M059J (cell line): ENCODE measurements around the gene RHOB. TPM values are rescaled to one million over a fixed set of nuclear protein-coding genes. Genes with fewer than 3 reads are reported as not detected.

ENCODE experiments used
- DNase-seq: peaks from one replicate; pipeline ENCODE4 v3.0.0-alpha.2; 2012; ENCODE audit warnings: low read depth
- total RNA-seq: library from RNA; depleted of rRNA; stranded (reverse); fragments of >200 nt; shearing (Covaris generic); gene quantifications from 2 replicates; pipeline ENCODE4 v1.2.3, GENCODE V29; 2014

Gene RHOB
- total RNA-seq, 1 experiment from 2014 or later: 102 TPM

DNA sequence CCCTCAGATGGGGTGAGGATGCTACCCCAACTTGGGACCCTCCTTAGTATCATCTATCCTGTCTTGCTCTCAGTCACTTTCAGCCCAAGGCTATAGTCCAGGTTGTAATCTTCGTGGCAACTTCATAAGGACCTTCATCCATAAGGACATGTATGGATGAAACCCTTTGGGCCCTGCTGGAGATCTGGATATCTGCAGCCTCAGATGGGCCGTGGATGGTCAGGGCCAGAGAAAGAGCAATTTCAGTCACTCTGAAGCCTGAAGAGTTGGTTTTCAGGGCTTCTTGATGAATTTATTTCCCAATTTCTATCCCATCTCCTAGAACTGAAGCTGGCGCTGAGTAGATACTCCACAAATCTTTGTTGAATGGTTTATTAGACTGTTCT is 28.7 kb downstream of the RHOB start:
- DNase-seq: no peak

DNA sequence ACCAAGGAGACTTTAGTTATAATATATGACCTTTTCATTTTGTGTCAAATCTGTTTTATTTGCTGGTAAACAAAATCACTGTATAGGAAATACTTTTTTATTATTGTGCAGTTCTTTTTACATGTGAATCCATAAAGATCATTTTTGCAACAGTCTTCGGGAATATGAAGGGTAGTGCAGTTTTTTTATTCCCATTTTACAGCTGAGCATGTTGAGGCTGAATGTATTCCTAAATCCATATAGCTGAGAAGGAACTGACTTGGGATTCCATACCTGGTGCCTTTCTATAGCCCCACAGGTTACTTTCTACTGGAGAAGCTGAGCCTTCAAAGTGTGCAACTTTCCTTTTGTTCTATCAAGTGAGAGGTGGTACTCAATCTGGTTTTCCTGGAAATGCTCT is 29.6 kb downstream of the RHOB start:
- DNase-seq: no peak

DNA sequence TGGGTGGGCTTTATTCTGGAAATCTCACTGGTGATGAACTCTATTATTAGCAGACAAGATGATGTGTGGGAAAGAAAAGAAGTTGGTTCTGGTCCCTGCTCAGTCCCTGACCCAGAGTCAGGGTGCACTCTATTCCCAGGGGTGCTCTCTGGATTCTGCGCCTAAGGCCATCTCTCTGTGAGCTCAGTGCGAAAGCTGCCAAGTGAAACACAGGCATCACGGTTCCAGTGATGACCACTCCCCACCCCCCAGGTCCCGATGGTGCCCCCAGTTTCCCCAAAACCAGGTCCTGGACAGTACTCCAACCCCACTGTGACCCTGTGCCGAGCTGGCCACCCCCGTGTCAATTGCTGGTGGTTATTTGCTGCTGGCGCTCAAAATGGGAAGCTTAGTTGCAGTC is 30.1 kb downstream of the RHOB start:
- DNase-seq: no peak

DNA sequence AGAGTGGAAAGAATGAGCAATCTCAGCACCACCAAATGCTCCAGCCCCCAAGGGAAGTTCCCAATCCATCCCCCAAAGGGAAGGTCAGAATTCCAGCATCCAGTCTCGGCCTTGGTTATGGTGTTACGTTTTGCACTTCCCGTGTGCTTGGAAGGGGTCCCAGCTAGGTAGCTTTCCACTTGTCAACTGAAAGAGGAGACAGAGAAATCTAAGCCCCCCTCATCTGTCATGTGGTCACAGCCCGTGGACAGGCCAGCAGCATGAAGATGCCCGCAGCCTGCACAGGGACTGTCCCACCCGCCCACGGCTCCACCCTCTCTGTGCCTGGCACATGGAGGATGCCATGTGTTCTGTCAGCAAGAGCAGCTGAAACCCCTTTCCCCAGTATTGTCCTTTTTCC is 32.1 kb downstream of the RHOB start:
- no peak for DNase-seq

DNA sequence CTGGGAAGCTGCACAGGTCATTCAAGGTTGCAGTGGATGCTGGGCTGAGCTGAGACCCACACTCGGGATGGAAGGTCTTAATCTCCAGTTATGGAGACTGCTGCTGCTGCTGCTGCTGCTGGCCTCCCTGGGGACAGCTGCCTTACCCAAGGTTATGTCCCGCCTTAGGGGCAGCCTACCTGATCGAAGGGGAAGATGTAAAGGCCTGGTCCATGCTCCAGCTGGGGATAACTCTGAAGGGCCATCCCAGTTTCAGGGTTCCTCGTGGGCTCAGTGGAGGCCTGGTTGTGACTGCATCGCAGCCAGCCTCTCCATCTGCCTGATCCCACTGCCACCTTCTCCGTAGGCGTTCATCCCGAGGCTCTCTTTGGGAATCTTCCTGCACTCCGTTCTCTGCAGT is 33.0 kb downstream of the RHOB start:
- no peak for DNase-seq

DNA sequence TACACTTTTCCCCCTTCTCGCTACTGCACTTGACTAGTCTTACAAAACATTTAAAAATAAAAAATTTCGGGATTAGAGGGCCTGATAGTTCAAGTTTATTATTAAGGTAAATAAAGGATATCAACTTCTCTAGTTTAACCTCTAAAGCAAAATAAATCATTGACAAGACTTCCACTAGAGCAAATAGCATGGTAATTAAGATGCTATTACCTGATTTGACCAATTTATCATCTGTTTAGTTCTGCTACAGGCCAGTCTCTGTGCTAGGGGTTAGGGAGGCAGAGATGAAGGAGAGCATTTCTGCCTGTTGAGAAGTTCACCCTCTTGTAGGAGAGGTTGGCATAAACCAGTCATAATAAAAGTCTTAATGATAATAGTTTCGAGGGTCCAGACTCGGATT is 34.0 kb downstream of the RHOB start:
- no peak for DNase-seq

DNA sequence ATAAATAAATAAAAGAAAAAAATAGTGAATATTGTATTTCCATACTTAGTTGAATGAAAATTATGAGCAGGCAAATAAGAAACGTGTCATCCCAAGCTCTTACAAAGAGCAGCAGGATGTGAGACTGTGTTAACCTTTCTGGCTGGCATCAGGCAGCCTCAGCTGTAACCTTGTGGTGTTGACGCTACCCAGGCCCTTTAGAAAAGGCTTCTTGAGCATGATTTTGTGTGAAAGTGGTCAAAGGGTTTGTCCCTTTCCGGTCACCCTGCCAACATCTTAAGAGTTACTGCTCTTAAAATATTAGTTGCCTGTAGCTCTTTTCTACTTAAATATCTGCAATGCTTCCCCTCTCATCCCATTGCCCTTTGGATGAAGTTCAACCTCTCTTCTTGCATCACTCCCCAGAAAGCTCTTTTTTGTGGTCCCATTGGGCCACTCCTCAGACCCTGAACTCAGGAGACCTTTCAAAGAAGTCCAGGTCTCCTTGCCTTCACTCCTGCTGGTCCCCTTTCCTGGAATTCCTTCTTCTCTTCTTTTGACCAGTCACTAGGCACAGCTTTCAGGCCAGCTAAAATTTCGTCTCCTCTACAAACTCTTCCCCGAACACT is 35.0 kb downstream of the RHOB start:
- DNase-seq: no peak

DNA sequence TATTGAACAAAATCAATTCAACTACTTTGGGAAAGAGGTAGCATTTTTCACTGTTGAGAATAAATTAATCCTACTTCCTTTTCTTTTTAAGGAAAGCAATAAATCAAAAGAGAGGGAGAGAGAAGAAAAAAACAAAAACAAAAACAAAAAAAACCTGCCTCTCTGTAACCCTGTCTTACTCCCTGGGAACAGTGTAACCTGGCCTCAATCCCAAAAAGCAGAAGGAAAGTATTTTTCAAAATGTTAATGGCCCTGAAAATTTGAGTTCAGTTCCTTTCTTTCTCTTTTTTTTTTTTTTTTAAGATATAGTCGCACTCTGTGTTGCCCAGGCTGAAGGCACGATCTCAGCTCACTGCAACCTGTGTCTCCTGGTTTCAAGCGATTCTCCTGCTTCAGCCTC is 35.9 kb downstream of the RHOB start:
- no peak for DNase-seq

DNA sequence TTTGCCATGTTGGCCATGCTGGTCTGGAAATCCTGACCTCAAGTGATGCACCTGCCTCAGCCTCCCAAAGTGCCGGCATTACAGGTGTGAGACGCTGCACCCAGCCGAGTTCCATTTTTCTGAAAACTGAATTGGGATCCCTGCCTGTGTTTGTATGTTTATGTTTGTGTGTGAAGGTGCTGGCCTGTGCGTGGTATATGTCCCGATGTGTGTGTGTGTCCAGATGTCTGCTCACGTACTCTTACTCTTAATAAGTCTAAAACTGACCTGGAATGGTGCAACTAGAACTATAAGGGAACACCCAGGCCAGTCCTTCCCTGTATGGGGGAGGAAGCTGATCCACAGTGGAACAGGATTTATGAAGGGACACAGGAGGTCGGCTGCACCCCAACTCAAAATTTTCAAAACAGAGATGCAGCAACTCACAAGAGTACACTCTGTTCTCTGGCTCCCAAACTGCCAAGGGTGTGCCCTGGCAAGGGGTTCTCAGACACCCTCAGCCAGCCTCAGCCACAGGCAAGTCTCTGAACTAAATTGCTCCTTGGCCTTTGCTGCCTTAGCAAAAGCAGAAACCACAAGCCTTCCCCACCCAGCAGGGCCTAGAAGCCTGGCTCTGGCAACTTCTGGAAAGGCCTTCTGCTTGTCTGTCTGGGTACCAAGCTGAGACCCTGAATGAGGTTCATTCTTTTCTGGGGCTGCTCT is 36.5 kb downstream of the RHOB start:
- no peak for DNase-seq

DNA sequence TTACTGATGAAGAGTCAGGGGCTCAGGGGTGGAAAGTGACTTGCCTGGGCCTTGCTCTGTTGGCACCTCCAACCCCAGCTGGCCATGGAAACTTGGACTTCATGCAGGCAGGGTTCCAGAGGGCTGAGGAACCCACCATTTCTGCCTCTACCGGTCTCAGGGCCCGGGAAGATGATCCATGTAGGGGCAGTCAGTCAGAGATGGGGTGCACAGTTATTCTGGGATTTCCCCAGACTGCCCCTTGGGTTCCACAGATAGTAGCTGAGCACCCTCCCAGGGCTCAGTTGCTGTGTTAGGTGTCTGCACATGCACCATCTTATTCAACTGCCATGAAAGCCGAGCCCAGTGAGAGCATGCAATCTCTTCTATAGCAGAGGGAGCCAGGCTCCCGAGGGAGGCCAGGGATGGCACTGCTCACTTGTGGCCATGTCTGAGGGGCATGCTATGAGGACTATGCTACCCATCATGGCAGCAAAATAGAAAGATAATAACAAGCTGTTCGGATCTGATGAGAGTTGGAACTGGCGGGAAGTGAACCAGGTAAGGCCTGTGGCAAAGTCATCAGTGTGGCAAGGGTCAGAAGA is 37.3 kb downstream of the RHOB start:
- DNase-seq: no peak

DNA sequence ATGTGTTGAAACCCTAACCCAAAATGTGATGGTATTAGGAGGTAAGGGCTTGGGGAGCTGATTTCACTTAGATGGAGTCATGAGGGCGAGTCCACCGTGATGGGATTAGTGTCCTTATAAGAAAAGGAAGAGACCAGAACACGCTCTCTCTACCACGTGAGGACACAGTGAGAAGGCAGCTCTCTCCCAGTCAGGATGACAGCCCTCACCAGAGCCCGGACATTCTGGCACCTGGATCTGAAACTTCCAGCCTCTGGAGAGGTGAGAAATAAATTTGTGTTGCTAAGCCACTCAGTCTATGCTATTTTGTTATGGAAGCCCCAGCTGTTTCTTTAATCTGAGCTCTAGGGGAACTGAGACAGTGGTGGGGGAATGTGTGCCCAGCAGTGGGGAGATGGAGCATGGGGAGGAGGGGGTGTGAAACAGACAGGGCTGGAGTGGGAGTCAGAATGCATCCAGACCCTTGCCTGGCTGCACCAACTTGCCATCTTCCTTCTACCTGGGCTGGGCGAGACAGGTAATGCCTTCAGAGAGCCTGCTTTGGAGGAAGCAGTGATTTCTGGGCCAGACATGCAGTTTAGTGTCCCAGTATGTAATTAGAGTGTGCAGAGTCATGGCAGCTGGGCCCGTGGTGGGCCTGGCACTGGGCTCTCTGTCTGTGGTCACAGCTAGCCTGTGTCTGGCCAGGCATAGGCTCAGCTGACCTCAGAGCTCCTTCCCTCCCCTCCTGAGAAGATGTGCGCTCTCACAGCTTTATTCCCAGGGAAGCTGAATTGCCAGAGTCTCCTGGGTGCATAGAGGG is 38.1 kb downstream of the RHOB start:
- DNase-seq: no peak

DNA sequence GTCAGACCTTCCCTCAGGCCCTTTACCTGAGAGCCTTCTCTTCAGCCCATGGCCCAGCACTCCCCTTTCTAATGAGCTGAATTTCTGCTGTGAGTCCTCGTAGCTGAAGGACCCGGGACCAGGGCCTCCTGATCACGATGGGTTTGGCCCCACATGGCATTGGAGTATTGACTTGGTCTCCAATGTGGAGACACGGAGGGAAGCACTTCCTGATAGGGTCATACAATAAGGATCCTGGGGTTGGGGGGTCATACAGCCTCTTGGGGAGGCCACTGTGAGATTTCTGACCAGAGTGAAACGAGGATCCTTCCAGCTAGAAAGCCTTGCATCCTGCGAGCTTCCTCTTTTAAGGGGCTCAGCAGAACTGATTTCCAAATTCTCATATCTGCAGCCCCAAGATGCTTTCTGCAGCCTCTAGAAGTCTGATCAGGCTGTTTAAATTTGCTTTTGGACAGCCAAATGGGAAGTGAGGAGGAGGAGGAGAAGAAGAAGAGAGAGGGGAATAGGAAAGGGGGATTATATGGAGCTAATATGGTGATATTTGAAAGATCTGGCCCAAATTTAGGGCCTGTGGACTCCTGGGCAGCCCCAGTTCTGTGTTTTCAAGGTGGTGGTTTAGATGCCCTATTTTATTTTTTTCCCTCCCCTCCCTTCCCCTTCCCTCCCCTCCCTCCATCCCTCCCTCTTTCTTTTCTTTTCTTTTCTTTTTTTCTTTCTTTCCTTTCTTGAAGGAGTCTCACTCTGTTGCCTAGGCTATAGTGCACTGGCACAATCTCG is 38.9 kb downstream of the RHOB start:
- no peak for DNase-seq

DNA sequence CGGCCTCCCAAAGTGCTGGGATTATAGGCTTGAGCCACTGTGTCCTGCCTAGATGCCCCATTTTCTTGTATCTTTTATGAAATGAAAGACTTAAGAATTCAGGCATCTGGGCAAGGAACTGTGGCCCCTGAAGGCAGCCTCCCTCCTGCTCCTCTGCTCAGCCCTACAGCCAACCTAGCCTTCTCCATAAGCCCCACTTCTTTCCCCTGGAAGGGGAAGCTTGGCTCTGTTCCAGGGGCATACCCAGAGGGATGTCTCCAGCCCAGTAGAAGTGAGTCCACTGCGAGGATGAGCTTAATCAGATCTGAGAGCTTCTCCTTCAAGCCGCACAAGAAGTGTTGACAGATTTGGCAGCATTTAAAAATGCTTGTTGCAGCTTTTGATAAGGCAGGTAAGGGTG is 39.7 kb downstream of the RHOB start:
- DNase-seq: no peak

DNA sequence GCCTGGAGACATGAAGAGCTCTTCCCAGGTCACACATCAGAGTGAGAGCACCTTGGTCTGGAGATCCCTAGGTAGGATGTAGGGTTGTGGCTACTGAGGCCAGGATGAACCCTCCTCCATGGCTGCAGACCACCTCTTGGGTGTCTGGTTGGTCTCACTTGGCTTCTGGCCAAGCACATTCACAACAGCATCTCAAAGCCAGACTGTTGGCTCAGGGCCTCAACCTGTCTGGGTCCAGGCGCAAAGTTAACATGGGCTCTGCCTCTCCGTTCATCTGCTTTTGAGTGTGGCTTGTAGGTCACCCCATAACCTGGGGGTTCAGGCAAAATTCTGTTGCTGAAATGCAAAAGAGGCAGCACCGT is 40.1 kb downstream of the RHOB start:
- DNase-seq: no peak

DNA sequence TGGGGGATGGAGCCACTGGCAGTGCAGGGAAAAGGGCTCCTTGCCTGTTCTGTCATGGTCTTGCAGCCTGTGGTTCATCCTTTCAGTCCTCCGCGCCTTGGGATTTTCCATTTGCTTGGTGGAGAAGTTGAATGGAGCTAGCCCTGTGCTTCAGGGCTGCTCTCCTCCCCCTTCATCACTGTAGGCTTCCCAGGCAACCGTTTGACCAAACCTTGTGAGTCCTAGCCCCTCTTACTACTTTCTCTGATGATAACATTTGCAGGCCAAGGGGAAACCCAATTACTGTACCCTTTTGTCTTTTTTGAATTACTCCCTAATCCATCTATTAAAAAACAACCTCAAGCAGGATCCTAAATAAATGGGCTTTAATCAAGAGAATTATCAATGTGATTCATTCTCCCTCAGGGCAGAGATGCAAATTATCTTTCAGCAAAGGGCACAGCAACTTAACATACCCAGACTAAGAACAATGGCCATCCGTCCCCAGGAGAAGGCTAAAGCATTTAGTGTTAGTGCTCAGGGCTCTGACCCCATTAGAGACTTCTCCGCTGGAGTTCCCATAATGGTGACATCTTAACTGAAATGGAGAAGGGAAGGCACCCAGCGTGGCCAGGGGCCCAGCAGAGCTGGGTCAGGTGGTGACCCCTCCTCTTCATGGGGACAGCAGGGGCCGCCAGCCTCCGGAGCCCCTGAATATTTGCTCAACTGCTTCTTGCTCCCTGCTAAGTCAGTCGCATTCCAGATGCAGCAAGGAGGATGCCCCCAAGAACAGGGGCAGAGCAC is 40.7 kb downstream of the RHOB start:
- DNase-seq: peak; percentile 88

DNA sequence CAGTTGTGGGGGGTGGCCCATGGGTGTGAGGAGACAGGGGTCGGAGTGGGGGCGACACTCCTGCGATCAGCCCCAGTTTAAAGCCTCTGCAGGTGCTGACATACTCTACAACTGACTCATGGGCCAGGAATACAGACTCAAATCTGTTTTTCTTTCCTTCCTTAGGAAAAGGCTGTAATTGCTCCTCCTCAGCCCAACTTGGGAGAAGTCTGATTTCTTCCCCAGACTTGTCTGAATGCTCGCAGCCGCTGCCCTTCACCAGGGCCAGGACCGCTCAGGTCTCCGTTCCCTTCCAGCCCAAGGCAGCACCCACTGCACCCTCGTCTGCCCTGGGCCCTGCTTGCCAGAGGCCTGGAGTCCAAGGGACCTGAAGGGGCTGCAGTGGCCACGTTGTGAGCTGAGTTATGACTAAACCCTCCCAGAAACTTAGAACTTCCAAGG is 41.3 kb downstream of the RHOB start:
- DNase-seq: peak; percentile 45

DNA sequence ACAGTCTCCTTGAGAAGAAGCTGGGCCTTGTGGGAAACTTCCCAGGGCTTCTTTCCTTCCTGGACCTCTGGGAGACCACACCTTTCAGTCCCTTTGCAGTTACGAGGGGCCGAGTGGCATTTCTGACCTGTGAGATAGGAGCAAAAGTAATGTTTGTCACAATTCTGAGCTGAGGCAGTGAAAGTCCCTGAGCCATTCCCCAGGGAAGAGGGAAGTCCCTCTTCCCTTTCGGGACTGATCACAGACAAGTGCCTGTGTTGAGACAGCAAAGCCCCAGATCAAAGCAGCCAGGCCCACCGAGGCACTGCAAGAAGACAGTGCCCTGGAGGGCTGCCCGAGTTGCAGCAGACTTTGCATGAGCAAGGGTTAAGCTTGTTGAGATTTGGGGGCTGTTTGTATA is 41.9 kb downstream of the RHOB start:
- no peak for DNase-seq

DNA sequence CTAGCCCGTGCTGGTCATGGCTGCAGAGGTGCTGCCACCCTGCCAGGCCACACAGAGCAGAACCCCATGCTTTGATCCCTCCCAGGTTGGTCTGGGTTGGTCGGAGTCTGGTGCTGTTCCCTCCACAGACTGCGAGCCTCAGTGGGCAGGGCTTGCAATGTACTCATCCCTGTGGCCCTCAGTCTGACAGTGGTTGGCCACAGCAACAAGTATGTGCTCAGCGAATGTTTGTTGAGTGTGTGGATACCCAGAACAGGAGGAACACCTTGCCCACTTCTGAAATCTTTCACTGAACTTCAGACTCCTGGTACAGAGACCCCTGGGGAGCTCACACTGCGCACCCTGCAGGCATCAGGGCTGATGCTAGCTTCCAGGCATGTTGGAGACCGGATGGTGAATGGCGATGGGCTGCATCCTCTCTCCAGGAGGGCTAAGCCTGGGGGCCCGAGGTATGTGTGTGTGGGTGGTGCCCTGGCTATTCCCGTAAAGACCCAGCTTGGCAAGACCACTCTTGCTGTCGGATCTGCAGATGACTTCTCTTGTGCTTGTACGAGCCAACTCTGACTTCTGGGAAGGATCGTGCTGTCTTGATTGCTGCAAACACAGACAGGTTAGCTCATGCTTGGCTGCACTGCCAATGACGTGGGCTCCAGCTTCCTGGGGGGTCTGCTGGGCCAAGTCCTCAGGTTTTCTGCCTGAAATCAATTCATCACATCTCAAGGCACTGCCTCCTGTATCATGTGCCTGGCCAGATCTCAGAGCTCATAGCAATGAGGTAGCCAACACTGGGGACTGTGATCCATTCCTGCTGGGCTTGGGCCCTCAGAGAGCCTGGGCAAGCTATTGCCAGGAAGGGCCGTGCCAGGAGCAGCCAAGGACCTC is 43.7 kb downstream of the RHOB start:
- DNase-seq: peak; percentile 82

DNA sequence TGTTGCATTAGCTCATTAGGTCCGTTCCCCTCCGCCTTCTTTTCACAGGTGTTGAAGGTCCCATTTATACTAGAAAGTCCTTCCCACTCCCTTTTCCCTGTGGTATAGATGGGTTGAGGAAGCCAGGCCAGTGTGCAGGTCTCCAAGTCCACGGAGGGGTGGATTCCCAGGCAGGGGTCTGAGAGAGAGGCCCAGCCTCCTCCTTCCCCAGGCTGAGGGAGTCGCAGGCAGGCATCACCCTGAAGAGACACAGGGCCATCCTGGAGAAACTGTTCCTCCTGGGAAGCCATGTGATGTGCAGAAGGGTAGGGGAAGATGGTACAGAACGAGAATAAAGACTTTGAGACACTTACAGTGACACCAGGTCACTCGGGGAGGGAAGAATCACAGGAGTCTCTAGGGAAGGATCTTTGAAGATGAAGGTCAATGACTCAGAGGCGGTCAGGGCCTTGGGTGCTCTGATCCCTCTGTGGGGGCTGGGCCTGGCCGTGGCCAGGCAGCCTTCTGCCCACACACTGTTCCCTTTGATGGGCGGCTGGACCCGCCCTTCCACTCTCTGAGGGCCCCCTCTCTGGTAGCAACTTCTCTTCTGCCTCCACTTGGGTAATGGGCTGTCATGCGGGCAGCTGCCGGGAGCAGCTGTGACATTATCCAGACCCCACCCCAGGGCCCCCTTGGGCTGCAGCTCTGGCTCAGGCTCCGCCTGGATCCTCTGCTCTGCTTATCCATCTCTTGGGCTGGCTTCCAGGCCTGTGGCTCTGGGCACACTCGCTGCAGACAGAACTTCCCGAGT is 45.1 kb downstream of the RHOB start:
- DNase-seq: peak; percentile 67
